Skeletal muscle tissue (tissue), 4 donors: ENCODE measurements around the gene SLIT3. TPM values are rescaled to one million over a fixed set of nuclear protein-coding genes. Genes with fewer than 3 reads are reported as not detected.

ENCODE experiments used
- H3K27ac ChIP-seq: one replicate; pipeline ENCODE4 v1.7.0; 2013; ENCODE audit warnings: mild to moderate bottlenecking, low read depth, low read length, inconsistent platforms
- H3K27me3 ChIP-seq, 3 donors: one replicate each; pipeline ENCODE4 v1.7.0; 2013; ENCODE audit warnings: low read length in 3 of 3; ENCODE audit not compliant: control insufficient read depth in 3 of 3, insufficient read depth in 3 of 3
- H3K36me3 ChIP-seq, 3 donors: one replicate each; pipeline ENCODE4 v1.7.0; 2013; ENCODE audit warnings: low read length in 3 of 3; ENCODE audit not compliant: control insufficient read depth in 3 of 3, insufficient read depth in 3 of 3
- H3K4me1 ChIP-seq, 3 donors: one replicate each; pipeline ENCODE4 v1.7.0; 2013; ENCODE audit warnings: low read length in 3 of 3, mild to moderate bottlenecking in 3 of 3; ENCODE audit not compliant: control insufficient read depth in 3 of 3, insufficient read depth in 3 of 3
- H3K4me3 ChIP-seq, 3 donors: one replicate each; pipeline ENCODE4 v1.7.0; 2013; ENCODE audit warnings: low read length in 3 of 3
- H3K9ac ChIP-seq, 3 donors: one replicate each; pipeline ENCODE4 v1.7.0; 2013; ENCODE audit warnings: low read length in 3 of 3, mild to moderate bottlenecking in 3 of 3, moderate library complexity in 2 of 3, low read depth in 1 of 3
- H3K9me3 ChIP-seq, 3 donors: one replicate each; pipeline ENCODE4 v1.7.0; 2013; ENCODE audit warnings: low read length in 3 of 3; ENCODE audit not compliant: control insufficient read depth in 3 of 3
- total RNA-seq: library from RNA; depleted of rRNA; stranded (reverse); fragments of >200 nt; gene quantifications from one replicate; pipeline ENCODE4 v1.2.3, GENCODE V29; 2014
- donor health status: Osteomylitis.

The SLIT3 gene
- total RNA-seq, 1 donor from 2014 or later, result 7.8 TPM

DNA sequence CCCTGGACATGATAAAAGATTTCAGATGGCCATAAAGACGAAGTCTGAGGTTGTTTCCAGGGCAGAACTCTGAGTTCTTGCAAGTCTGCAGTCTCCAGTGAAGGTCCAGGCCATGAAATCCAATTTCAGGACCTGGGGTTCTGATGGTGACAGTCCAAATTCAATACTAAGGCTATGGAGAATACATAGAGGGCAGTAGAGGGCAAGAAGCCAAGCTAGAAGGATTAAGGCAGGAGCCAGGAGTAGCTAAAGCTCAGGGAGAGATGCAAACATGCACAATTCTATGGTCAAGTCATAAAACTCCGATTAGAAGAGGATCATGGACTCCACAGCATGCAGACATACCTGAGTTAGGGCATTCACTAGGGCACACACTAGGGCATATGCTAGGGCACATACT, 11.4 kb downstream of the SLIT3 start:
- peaks cover 0 to 8% (median 0%) of the 10 kb centered on the region in 3 donors for H3K27me3 ChIP-seq
- no peak overlapping the region for H3K27ac ChIP-seq
- H3K9me3 ChIP-seq, result peaks cover 3 to 7% (median 6%) of the 10 kb centered on the region in 3 donors
- H3K9ac ChIP-seq, result no peak overlapping the region
- no peaks in the 10 kb centered on the region for H3K36me3 ChIP-seq
- H3K4me1 ChIP-seq, result peaks cover 8 to 49% (median 26%) of the 10 kb centered on the region in 3 donors
- no peak overlapping the region for H3K4me3 ChIP-seq

DNA sequence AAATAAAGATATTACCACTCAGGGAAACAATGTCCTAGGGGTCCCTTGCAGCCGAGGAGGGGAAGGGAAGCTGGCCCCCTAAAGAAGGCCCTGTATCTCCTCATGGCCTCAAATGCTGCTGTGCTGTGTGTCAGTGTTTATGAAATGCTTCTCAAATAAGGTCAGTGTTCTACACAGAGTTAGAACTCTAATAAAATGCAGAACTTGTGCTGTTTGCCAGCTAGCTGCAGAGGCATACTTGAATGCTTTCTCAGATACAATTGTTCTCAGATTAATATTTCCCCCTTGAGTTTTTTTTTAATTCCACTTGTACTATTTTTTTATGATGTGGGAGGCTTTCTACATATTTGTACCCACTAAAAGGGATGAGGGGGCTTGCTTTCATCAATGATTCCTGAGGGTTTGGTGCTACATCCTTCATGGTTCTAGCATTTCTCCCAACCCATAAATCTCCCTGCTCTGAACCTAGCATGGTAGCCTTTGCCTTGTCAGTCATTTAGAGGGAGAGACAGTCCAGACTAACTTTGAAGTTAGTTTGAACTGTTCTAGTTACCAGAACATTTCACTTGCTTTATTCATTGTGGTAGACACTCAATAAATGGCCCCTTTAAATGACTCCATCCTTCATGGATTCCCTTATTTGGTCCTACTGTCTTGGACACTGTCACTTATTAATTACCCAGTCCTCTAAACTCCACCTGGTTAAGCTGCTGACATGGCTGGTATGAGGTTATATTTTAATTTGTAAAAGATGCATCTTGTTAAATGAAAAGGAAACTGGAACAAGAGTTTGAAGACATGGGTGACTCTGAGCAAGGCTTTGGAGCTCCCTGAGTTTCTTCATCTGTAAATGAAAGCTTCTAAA, 12.6 kb downstream of the SLIT3 start:
- H3K27ac ChIP-seq, result no peak overlapping the region
- peaks cover 0 to 8% (median 0%) of the 10 kb centered on the region in 3 donors for H3K27me3 ChIP-seq
- H3K9ac ChIP-seq, result no peak overlapping the region
- H3K9me3 ChIP-seq, result peaks cover 3 to 7% (median 6%) of the 10 kb centered on the region in 3 donors
- H3K4me3 ChIP-seq, result no peak overlapping the region
- peaks cover 8 to 49% (median 26%) of the 10 kb centered on the region in 3 donors for H3K4me1 ChIP-seq
- no peaks in the 10 kb centered on the region for H3K36me3 ChIP-seq

DNA sequence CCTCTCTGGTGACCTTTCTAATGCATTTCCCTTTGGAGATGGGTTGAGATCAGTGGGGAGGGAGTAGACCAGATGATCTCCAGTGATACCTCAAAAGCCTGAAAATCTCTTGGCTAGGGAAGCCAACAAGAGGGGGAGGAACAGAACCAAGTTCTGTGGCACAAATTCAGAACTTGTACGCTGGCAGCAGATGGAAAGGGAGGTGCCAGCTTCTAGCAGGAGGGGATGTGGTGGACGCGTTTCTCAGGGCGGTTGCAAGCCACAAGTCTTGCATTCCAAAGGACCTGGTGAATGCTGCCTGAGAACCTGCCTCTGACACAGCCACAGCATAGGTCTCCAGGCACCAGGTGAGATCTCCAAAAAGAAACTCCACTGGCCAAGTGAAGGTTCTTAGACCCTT, 13.4 kb downstream of the SLIT3 start:
- peaks cover 8 to 49% (median 26%) of the 10 kb centered on the region in 3 donors for H3K4me1 ChIP-seq
- peaks cover 0 to 8% (median 0%) of the 10 kb centered on the region in 3 donors for H3K27me3 ChIP-seq
- H3K36me3 ChIP-seq, result no peaks in the 10 kb centered on the region
- no peak overlapping the region for H3K9ac ChIP-seq
- H3K9me3 ChIP-seq, result peaks cover 3 to 7% (median 6%) of the 10 kb centered on the region in 3 donors
- no peak overlapping the region for H3K4me3 ChIP-seq
- H3K27ac ChIP-seq, result no peak overlapping the region

DNA sequence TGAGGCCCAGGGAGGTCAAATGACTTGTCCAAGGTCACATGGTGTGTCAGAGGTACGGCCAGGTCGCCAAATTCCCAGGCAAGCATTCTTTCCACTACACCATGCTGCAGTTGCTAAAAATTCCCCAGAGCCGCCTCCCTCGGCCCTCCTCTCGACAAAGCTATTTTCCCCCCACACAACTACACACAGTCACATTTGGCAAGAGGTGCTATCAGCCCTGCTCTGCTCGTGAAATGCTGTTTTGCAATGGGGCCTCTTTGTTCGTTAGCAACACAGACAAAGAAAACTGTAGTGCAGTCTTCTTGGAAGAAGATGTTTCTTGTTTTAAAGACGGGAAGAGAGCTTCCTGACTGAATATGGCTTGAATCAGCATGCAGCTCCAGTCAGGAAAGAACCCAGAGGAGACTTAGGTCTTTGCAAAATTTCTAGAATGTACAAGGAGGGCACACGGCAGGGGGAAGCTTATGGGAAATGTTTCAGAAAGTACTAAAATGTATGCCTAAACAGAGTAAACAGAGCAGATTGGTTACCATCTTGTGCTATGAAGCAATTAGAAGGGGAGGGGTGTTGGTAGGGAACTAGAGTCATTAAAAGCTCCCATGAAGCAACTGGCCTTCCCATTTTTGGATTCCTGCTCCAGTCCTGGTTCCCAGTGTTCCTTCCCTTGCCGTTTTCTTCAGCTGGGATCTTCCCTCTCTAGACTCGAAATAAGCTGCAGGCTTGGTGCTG, 14.2 kb downstream of the SLIT3 start:
- no peak overlapping the region for H3K9ac ChIP-seq
- H3K4me1 ChIP-seq, result peaks cover 8 to 42% (median 26%) of the 10 kb centered on the region in 3 donors
- peak overlapping the region; percentile 44 for H3K27ac ChIP-seq
- H3K36me3 ChIP-seq, result no peaks in the 10 kb centered on the region
- H3K4me3 ChIP-seq, result no peak overlapping the region
- peaks cover 0 to 5% (median 0%) of the 10 kb centered on the region in 3 donors for H3K27me3 ChIP-seq
- peaks cover 3 to 7% (median 6%) of the 10 kb centered on the region in 3 donors for H3K9me3 ChIP-seq

DNA sequence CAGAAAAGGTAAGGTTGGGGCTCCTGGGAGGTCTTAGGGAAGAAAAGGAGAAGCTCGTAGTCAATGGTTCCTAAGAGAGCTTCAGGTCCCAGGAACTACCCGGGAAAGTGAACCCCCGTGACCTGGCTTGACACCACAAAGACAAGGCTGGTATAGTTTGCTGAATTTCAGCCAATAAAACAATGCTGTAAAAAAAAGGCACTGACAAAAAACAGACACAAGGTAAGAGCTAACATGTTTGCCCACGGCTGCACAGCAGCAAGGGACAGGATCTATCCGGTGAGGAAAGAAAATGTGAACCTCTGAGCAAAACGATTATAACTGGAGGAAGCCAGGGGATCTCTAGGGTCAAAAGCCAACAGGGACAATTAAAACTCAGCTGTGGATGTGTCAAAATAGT, 17.1 kb downstream of the SLIT3 start:
- no peak overlapping the region for H3K9ac ChIP-seq
- H3K9me3 ChIP-seq, result peaks cover 0 to 7% (median 6%) of the 10 kb centered on the region in 3 donors
- H3K4me3 ChIP-seq, result no peak overlapping the region
- peaks cover 8 to 23% (median 11%) of the 10 kb centered on the region in 3 donors for H3K4me1 ChIP-seq
- no peak overlapping the region for H3K27ac ChIP-seq
- no peaks in the 10 kb centered on the region for H3K36me3 ChIP-seq
- H3K27me3 ChIP-seq, result peaks cover 0 to 5% (median 0%) of the 10 kb centered on the region in 3 donors

DNA sequence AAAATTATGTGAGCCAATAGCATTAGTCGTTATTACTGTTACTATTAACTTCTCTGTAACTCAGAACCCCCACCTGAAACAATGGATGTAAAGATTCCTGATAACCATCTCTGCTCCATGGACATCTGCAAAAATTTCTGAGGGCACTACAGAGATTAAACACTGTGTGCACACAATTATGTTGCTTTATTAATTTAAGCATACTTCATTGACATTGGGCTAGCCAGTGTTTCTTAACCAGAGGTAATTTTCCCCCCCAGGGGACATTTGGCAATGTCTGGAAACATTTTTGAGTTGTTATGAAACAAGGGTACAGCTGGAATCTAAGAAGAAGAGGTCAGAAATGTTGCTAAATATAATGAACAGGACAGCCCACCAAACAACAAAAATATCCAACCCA, 19.3 kb downstream of the SLIT3 start:
- Histone ChIP-seq H3K9me3 (peaks cover 0 to 7% (median 6%) of the 10 kb centered on the region in 3 donors), H3K4me1 (peaks cover 0 to 6% (median under 1%) of the 10 kb centered on the region in 3 donors), H3K9ac (no peak overlapping the region), H3K36me3 (no peaks in the 10 kb centered on the region), H3K27me3 (no peaks in the 10 kb centered on the region), H3K27ac (no peak overlapping the region), H3K4me3 (no peak overlapping the region)

DNA sequence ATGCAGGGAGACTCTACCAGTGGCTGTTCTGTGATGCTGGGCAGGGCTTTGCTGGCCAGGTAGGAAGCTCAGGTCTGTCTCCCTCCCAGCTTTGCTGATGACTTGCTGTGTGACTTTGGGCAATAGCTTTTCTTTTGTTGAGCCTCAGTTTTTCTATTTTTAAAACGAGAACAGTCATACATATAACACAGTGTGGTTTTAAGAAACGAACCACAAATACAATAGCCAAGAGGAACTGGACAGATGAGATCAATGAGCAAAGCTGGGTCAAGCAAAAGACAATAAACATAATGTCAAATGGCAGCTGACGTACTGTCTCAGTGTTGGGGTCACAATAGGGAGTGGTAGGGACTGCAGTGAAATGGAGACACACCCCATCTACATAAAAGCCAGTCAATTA, 20.2 kb downstream of the SLIT3 start:
- peaks cover 0 to 3% (median 0%) of the 10 kb centered on the region in 3 donors for H3K4me1 ChIP-seq
- peaks cover 0 to 5% (median 4%) of the 10 kb centered on the region in 3 donors for H3K9me3 ChIP-seq
- no peak overlapping the region for H3K4me3 ChIP-seq
- no peaks in the 10 kb centered on the region for H3K36me3 ChIP-seq
- H3K27ac ChIP-seq, result no peak overlapping the region
- peaks cover 0 to 2% (median 0%) of the 10 kb centered on the region in 3 donors for H3K27me3 ChIP-seq
- H3K9ac ChIP-seq, result no peak overlapping the region

DNA sequence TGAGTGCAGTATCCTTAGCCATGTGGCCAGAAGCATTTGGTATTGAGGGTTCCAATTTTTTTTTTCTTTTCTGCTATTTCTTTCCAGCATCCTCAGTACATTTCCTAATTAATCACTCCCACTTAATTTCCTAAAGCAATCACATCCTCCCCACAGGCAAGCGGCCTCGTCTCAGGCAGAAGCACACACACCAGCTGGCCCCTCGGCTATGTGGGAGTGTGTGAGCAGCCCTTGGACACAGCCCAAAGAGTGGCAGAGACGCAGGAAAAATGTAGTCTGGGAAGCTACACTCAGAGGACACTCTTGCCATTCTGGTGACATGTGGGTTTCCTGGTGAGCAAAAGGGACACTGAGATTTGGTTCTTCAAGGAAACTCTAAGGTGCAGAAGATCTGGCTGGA, 20.7 kb downstream of the SLIT3 start:
- no peak overlapping the region for H3K27ac ChIP-seq
- H3K4me1 ChIP-seq, result peaks cover 0 to 3% (median 0%) of the 10 kb centered on the region in 3 donors
- H3K27me3 ChIP-seq, result peaks cover 0 to 2% (median 0%) of the 10 kb centered on the region in 3 donors
- peaks cover 0 to under 1% (median 0%) of the 10 kb centered on the region in 3 donors for H3K9me3 ChIP-seq
- H3K4me3 ChIP-seq, result no peak overlapping the region
- H3K9ac ChIP-seq, result no peak overlapping the region
- H3K36me3 ChIP-seq, result no peaks in the 10 kb centered on the region

DNA sequence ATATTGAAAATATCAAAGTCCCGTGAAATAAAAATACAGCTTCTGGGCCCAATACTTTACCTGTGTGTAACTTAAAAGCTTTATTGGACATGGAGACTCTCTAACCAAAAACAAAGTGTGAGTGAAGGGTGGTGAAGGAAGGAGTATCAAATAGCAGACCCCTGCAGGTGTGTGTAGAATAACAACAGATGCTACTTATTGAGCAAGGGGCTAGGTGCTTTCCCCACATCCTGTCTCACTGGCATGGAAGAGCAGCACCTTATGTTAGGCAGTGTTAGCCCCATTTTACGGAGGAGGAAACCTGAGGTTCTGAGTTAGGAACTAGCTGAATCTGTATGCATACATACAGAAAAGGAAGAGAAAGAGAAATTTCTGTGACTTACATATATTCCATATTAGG, 21.8 kb downstream of the SLIT3 start:
- Histone ChIP-seq H3K27me3 (peaks cover 0 to 2% (median 0%) of the 10 kb centered on the region in 3 donors), H3K36me3 (no peaks in the 10 kb centered on the region), H3K4me1 (peaks cover 0 to 3% (median 0%) of the 10 kb centered on the region in 3 donors)

More for the DNA sequence above, 21.8 kb downstream of the SLIT3 start:
- Histone ChIP-seq H3K9ac (no peak overlapping the region), H3K4me3 (no peak overlapping the region), H3K27ac (no peak overlapping the region), H3K9me3 (no peaks in the 10 kb centered on the region)
